ENCODE measurements around the gene TBC1D25. TPM values are rescaled to one million over a fixed set of nuclear protein-coding genes. Genes with fewer than 3 reads are reported as not detected.
"Not testable (repeated sequence)": the region's sequence is repeated elsewhere in the genome, so short reads cannot be mapped to it uniquely, and the experiment has no call there.

The TBC1D25 gene
- total RNA-seq, 2 donors from 2014 or later = 11.4 to 13.6 TPM

DNA sequence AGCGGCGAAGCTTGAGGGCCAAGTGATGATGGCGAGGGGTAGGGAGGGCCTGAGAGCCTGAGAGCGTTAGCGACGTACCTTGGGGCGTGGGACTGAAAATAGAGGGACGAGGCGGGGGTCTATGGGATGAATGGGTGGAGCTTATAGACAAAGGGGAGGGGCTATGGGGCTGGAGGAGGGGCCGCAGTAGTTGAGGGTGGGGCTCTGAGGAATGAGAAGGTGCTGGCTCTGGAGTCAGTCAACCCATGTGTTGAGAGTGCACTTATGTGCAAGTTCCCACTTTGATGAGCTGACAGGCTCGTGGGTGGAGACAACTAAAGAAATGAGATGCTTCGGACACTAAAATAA, 488 bp downstream of the TBC1D25 start:
- TF ChIP-seq, protein P1, sequence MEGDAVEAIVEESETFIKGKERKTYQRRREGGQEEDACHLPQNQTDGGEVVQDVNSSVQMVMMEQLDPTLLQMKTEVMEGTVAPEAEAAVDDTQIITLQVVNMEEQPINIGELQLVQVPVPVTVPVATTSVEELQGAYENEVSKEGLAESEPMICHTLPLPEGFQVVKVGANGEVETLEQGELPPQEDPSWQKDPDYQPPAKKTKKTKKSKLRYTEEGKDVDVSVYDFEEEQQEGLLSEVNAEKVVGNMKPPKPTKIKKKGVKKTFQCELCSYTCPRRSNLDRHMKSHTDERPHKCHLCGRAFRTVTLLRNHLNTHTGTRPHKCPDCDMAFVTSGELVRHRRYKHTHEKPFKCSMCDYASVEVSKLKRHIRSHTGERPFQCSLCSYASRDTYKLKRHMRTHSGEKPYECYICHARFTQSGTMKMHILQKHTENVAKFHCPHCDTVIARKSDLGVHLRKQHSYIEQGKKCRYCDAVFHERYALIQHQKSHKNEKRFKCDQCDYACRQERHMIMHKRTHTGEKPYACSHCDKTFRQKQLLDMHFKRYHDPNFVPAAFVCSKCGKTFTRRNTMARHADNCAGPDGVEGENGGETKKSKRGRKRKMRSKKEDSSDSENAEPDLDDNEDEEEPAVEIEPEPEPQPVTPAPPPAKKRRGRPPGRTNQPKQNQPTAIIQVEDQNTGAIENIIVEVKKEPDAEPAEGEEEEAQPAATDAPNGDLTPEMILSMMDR (IDR thresholded peaks at IDR 0.05) = no peak
- Histone ChIP-seq H3K36me3 (peaks cover 3% of the 10 kb centered on the region), H3K27me3 (replicated peaks; ENCODE audit: insufficient read depth) (no peaks in the 10 kb centered on the region), H3K4me3 (peak overlapping the region; percentile 86), H3K27ac (peak overlapping the region; percentile 66 to 80), H3K9me3 (no peaks in the 10 kb centered on the region), H3K4me1 (ENCODE audit: control insufficient read depth in 1 of 2, low read depth in 2 of 2) (peaks cover 0 to 8% of the 10 kb centered on the region in 2 donors)
- ATAC-seq (ENCODE audit: insufficient number of reproducible peaks, low FRiP score, low read depth) (no peak), DNase-seq (ENCODE audit: low spot score) (no peak)

DNA sequence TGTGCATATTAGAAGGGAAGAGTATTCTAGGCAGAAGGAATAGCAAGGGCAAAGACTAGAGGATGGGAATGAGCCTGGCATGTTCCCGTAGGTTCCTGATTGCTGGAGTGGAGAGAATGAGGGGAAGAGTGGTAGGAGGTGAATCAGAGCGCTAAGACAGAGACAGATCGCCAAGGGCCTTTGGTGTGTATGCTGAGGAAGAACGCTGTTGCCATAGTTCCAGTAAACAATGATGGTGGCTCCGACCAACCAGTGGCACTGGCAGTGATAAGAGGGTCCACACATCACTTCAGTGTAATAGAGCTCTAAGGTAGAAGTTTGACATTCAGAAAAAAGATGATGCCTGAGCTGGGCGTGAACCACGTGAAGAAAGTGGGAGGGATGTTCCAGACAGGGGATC, 966 bp downstream of the TBC1D25 start:
- H3K27ac ChIP-seq = peak overlapping the region in 1 of 2 donors; percentile 66

DNA sequence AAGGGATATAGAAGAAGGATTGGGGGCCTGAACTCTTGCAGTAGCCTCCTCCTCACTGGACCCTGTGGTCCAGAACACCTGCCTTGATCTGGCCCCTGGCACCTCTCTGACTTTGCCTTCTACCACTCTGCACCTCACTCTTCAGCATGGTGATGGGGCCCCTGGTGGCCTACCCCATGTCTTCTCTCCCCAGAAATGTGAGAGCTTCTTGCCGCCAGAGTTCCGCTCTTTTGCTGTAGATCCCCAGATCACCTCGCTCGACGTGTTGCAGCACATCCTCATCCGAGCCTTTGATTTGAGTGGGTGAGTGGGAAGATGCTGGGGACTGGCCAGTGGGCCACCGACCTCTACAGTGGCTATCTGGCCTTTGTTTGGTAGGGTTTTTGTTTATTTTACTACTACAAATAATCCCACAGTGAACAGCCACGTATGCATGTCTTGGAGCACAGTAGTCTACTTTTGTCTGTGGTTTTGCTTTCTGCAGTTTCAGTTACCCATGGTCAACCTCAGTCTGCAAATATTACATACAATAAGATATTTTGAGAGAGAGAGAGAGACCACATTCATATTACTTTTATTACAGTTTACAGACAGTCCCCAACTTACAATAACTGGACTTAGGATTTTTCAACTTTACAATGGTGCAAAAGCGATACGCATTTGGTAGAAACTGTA, 1.8 kb downstream of the TBC1D25 start:
- H3K4me3 ChIP-seq = no peak overlapping the region
- H3K36me3 ChIP-seq = peaks cover 3% of the 10 kb centered on the region
- no peaks in the 10 kb centered on the region for H3K9me3 ChIP-seq
- H3K4me1 ChIP-seq (ENCODE audit: control insufficient read depth in 1 of 2, low read depth in 2 of 2) = peaks cover 0 to 8% of the 10 kb centered on the region in 2 donors
- H3K27ac ChIP-seq = no peak overlapping the region
- TF ChIP-seq, protein P1 (IDR thresholded peaks at IDR 0.05) = no peak
- no peak for DNase-seq (ENCODE audit: low spot score)
- H3K27me3 ChIP-seq (replicated peaks; ENCODE audit: insufficient read depth) = no peaks in the 10 kb centered on the region
- no peak for ATAC-seq (ENCODE audit: insufficient number of reproducible peaks, low FRiP score, low read depth)

More for the DNA sequence above, 966 bp downstream of the TBC1D25 start:
- H3K27me3 ChIP-seq (replicated peaks; ENCODE audit: insufficient read depth) = no peaks in the 10 kb centered on the region
- H3K36me3 ChIP-seq = peaks cover 3% of the 10 kb centered on the region
- no peaks in the 10 kb centered on the region for H3K9me3 ChIP-seq
- ATAC-seq (ENCODE audit: insufficient number of reproducible peaks, low FRiP score, low read depth) (no peak), DNase-seq (ENCODE audit: low spot score) (no peak)
- TF ChIP-seq, protein P1 (IDR thresholded peaks at IDR 0.05) = no peak
- peak overlapping the region; percentile 86 for H3K4me3 ChIP-seq
- H3K4me1 ChIP-seq (ENCODE audit: control insufficient read depth in 1 of 2, low read depth in 2 of 2) = peaks cover 0 to 8% of the 10 kb centered on the region in 2 donors

DNA sequence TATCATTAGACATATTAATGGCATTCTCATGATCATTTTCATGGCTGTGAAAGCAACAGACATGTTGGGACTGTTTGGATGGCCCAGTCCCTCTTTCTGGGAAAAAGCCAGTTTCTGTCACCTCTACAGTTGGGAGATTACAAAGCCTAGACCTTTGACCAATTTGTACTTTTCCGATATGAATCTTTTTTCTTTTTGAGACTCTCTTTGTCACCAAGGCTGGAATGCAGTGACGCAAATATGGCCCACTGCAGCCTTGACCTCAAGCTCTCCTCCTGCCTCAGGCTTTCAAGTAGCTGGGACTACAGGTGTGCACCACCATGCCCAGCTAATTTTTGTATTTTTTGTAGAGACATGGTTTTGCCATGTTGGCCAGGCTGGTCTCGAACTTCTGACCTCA, 9.4 kb downstream of the TBC1D25 start:
- Histone ChIP-seq H3K27me3 (replicated peaks; ENCODE audit: insufficient read depth) (no peaks in the 10 kb centered on the region), H3K27ac (no peak overlapping the region), H3K9me3 (no peaks in the 10 kb centered on the region), H3K4me1 (ENCODE audit: control insufficient read depth in 1 of 2, low read depth in 2 of 2) (no peaks in the 10 kb centered on the region), H3K36me3 (peaks cover 3% of the 10 kb centered on the region), H3K4me3 (no peak overlapping the region)
- ATAC-seq (ENCODE audit: insufficient number of reproducible peaks, low FRiP score, low read depth) (no peak), DNase-seq (ENCODE audit: low spot score) (no peak)
- TF ChIP-seq, protein P1 (IDR thresholded peaks at IDR 0.05) = no peak

DNA sequence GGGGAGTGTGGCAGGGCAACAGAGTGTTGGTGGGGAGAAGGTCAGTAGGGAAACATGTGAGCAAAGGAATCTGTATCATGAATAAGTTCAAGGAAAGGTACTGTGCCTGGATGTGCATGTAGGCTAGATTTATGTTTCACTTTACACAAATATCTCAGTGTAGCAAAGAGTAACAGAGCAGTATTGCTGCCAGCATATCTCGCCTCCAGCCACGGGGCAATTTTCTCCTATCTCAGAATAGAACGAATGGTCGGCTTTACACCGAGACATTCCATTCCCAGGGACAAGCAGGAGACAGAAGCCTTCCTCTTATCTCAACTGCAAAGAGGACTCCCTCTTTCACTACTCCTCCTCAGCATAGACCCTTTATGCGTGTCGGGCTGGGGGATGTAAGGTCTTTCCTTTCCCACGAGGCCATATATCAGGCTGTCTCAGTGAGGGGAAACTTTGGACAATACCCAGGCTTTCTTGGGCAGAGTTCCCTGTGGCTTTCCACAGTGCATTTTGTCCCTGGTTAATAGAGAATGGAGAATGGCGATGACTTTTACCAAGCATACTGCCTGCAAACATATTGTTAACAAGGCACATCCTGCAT, 16.3 kb downstream of the TBC1D25 start:
- H3K36me3 ChIP-seq; H3K27me3 ChIP-seq (replicated peaks; ENCODE audit: insufficient read depth); ATAC-seq (ENCODE audit: insufficient number of reproducible peaks, low FRiP score, low read depth); DNase-seq (ENCODE audit: low spot score); H3K4me1 ChIP-seq (ENCODE audit: control insufficient read depth in 1 of 2, low read depth in 2 of 2); H3K9me3 ChIP-seq; H3K27ac ChIP-seq; H3K4me3 ChIP-seq: not testable (repeated sequence)

All from thoracic aorta (tissue), 2 donors.